A549 (cell line): Measurements from ENCODE around the gene PTPN5. TPM values are rescaled to one million over a fixed set of nuclear protein-coding genes. Genes with fewer than 3 reads are reported as not detected.

Experiments used
- ATAC-seq, 2 experiments: fragments of 200-7000 bp in 1 of 2; fragments of >200 bp in 1 of 2; cut with Nextera tagmentation in 1 of 2; cut with Tn5 transposase in 1 of 2; 3 replicates each; pipeline versions ENCODE4 v1.8.0 to v1.9.1; 2018 to 2020; ENCODE audit warnings: mild to moderate bottlenecking in 1 of 2, moderate library complexity in 1 of 2
- CTCF ChIA-PET: fragments of 300-600 bp; sonication (Branson Sonifier 250); formaldehyde crosslinking; extraction: SDS; loops from one replicate; lab custom pipeline; 2021; ENCODE audit warnings: antibody characterized with exemption, inconsistent platforms; lab: Yijun Ruan, JAX
- POLR2A ChIA-PET: fragments of 350-600 bp; formaldehyde crosslinking; extraction: SDS; loops from one replicate; lab custom pipeline; 2021; ENCODE audit warnings: antibody characterized with exemption, inconsistent platforms; lab: Yijun Ruan, JAX
- DNase-seq, 2 experiments: peaks; one replicate each; pipeline versions ENCODE4 v3.0.0 to v3.0.0-alpha.2; 2011 to 2016; ENCODE audit warnings: low read depth in 1 of 2, low spot score in 1 of 2
- FAIRE-seq: peaks from 2 replicates; lab custom pipeline; 2011; peaks lifted over from hg19 to GRCh38; lab: Jason Lieb, UNC
- H3K27ac ChIP-seq, 2 experiments: fragments of >200 bp; sonication (Bioruptor Twin); formaldehyde crosslinking; 3 replicates each; pipeline ENCODE4 v1.5.1; 2016 to 2017
- H3K4me1 ChIP-seq: fragments of >200 bp; sonication (Bioruptor Twin); formaldehyde crosslinking; 3 replicates; pipeline ENCODE4 v1.6.1; 2016
- H3K4me2 ChIP-seq: fragments of >200 bp; sonication (Bioruptor Twin); formaldehyde crosslinking; 3 replicates; pipeline ENCODE4 v1.6.1; 2016
- H3K4me3 ChIP-seq: fragments of >200 bp; sonication (Bioruptor Twin); formaldehyde crosslinking; 3 replicates; pipeline ENCODE4 v1.5.1; 2016
- H3K9me3 ChIP-seq: fragments of >200 bp; sonication (Bioruptor Twin); formaldehyde crosslinking; 3 replicates; pipeline ENCODE4 v1.6.1; 2016
- CHD4 ChIP-seq: fragments of 200-600 bp; sonication (generic); IDR thresholded peaks from 2 replicates; pipeline ENCODE4 v1.6.1; 2016; ENCODE audit warnings: antibody characterized with exemption, mild to moderate bottlenecking, borderline replicate concordance
- CTCF ChIP-seq: fragments of >200 bp; sonication (Bioruptor Twin); formaldehyde crosslinking; IDR thresholded peaks from 3 replicates; pipeline ENCODE4 v1.5.1; 2016
- EHF ChIP-seq: fragments of 250-450 bp; sonication (Bioruptor Pico); IDR thresholded peaks from 2 replicates; pipeline ENCODE4 v1.5.0; 2020; ENCODE audit warnings: mild to moderate bottlenecking
- ESRRA ChIP-seq: fragments of 150-350 bp; IDR thresholded peaks from 2 replicates; pipeline ENCODE4 v1.6.1; 2014; ENCODE audit warnings: mild to moderate bottlenecking, low read length, borderline replicate concordance
- FOSB ChIP-seq: fragments of 250-450 bp; sonication (Bioruptor Pico); IDR thresholded peaks from 2 replicates; pipeline ENCODE4 v1.5.0; 2020; ENCODE audit warnings: mild to moderate bottlenecking, moderate library complexity
- HDAC2 ChIP-seq: fragments of 200-600 bp; sonication (generic); IDR thresholded peaks from 2 replicates; pipeline ENCODE4 v1.6.1; 2016
- HMGXB4 ChIP-seq: fragments of 250-450 bp; sonication (Bioruptor Pico); IDR thresholded peaks from 2 replicates; pipeline ENCODE4 v1.5.0; 2021; ENCODE audit warnings: mild to moderate bottlenecking, moderate library complexity, borderline replicate concordance
- HOXA7 ChIP-seq: fragments of 250-450 bp; sonication (Bioruptor Pico); IDR thresholded peaks from 2 replicates; pipeline ENCODE4 v1.5.0; 2020; ENCODE audit warnings: mild to moderate bottlenecking, moderate library complexity
- HOXB5 ChIP-seq: fragments of 250-450 bp; sonication (Bioruptor Pico); IDR thresholded peaks from 2 replicates; pipeline ENCODE4 v1.5.0; 2020; ENCODE audit warnings: mild to moderate bottlenecking, moderate library complexity
- JUNB ChIP-seq: fragments of >200 bp; sonication (Bioruptor Twin); formaldehyde crosslinking; IDR thresholded peaks from 2 replicates; pipeline ENCODE4 v1.6.1; 2016
- KDM1A ChIP-seq: fragments of 200-600 bp; sonication (generic); IDR thresholded peaks from 2 replicates; pipeline ENCODE4 v1.6.1; 2016; ENCODE audit warnings: low read depth, mild to moderate bottlenecking
- KDM5A ChIP-seq: fragments of 200-600 bp; sonication (generic); IDR thresholded peaks from 2 replicates; pipeline ENCODE4 v1.6.1; 2016; ENCODE audit warnings: antibody characterized with exemption, mild to moderate bottlenecking
- MYC ChIP-seq: IDR thresholded peaks from 2 replicates; pipeline ENCODE4 v1.6.1; 2012; ENCODE audit warnings: mild to moderate bottlenecking, inconsistent platforms, low read length, improper control_type of control experiment, borderline replicate concordance
- NR3C1 ChIP-seq: fragments of >200 bp; sonication (Bioruptor Twin); formaldehyde crosslinking; IDR thresholded peaks from 3 replicates; pipeline ENCODE4 v1.6.1; 2017
- RAD21 ChIP-seq, 2 experiments: fragments of >200 bp in 1 of 2; sonication (Bioruptor Twin) in 1 of 2; formaldehyde crosslinking in 1 of 2; IDR thresholded peaks in 1 of 2; conservative IDR thresholded peaks in 1 of 2; 2 replicates in 1 of 2; 3 replicates in 1 of 2; pipeline ENCODE4 v1.6.1; 2012 to 2018; ENCODE audit warnings: inconsistent platforms in 1 of 2
- RFX5 ChIP-seq: fragments of 450-650 bp; IDR thresholded peaks from 2 replicates; pipeline ENCODE4 v1.7.1; 2014; ENCODE audit warnings: antibody characterized with exemption, mild to moderate bottlenecking, moderate library complexity
- RNF2 ChIP-seq: fragments of 200-600 bp; sonication (generic); IDR thresholded peaks from 2 replicates; pipeline ENCODE4 v1.6.1; 2016; ENCODE audit warnings: low read depth, mild to moderate bottlenecking, antibody characterized with exemption, moderate library complexity, borderline replicate concordance
- TFCP2L1 ChIP-seq: fragments of 250-450 bp; sonication (Bioruptor Pico); IDR thresholded peaks from 2 replicates; pipeline ENCODE4 v1.5.0; 2021; ENCODE audit warnings: mild to moderate bottlenecking
- ZC3H11A ChIP-seq: fragments of 450-650 bp; IDR thresholded peaks from 2 replicates; pipeline ENCODE4 v1.6.1; 2014; ENCODE audit warnings: antibody characterized with exemption, mild to moderate bottlenecking
- ZNF302 ChIP-seq: fragments of 250-450 bp; sonication (Bioruptor Pico); IDR thresholded peaks from 2 replicates; pipeline ENCODE4 v1.9.0; 2021; ENCODE audit warnings: inconsistent platforms, mild to moderate bottlenecking, moderate library complexity
- WGBS: methylation state at CpG from one replicate; pipeline ENCODE4 v1.1.6; 2017; ENCODE audit errors: missing lambda C conversion rate; 5-methylcytosine and 5-hydroxymethylcytosine counted together
- polyA plus RNA-seq, 4 experiments: library from polyadenylated mRNA; depleted of rRNA in 3 of 4; stranded (reverse); fragments of >200 nt; fragmentation: RNase III in 1 of 4; extraction: RNeasy Plus Mini Kit Qiagen cat#74134 plus additional on column Dnase treatment in 1 of 4; gene quantifications; 2 replicates in 3 of 4; 3 replicates in 1 of 4; pipeline ENCODE4 v1.2.3, GENCODE V29; 2011 to 2017
- TF ChIP-seq, protein P1 (sequence below): fragments of >200 bp; sonication (Bioruptor Twin); formaldehyde crosslinking; IDR thresholded peaks from 3 replicates; pipeline ENCODE4 v1.6.1; 2016
- TF ChIP-seq, protein P2 (sequence below): fragments of 150-350 bp; IDR thresholded peaks from 2 replicates; pipeline ENCODE4 v1.6.1; 2014; ENCODE audit warnings: low read depth, mild to moderate bottlenecking, low read length
- TF ChIP-seq, protein P3 (sequence below): IDR thresholded peaks from 2 replicates; pipeline ENCODE4 v1.6.1; 2012
- TF ChIP-seq, protein P4 (sequence below): fragments of 450-650 bp; IDR thresholded peaks from 2 replicates; pipeline ENCODE4 v1.6.1; 2014; ENCODE audit warnings: antibody characterized with exemption

The PTPN5 gene
- polyA plus RNA-seq, 2 of the 4 experiments (the other 2 are of a cell fraction) = 0.04 TPM; not detected in 1

GRCh38 chr11:18700872-18701271 lies 90.7 kb downstream of the PTPN5 start:
- no peak for FAIRE-seq
- no peak for DNase-seq
- H3K9me3 ChIP-seq = no peaks in the 10 kb centered on the region
- no peak overlapping the region for H3K4me3 ChIP-seq
- no peaks in the 10 kb centered on the region for H3K4me1 ChIP-seq
- TF ChIP-seq NR3C1 (no peak), RNF2 (no peak), ESRRA (no peak), HOXB5 (no peak), ZNF302 (CRISPR knock-in tag) (no peak)
- POLR2A ChIA-PET = no interaction called here
- 84% methylated on average over 7 of the region's 7 CpGs for WGBS
- H3K27ac ChIP-seq = no peak overlapping the region
- ATAC-seq = no peak
- H3K4me2 ChIP-seq = no peak overlapping the region
- CTCF ChIA-PET = no interaction called here

DNA sequence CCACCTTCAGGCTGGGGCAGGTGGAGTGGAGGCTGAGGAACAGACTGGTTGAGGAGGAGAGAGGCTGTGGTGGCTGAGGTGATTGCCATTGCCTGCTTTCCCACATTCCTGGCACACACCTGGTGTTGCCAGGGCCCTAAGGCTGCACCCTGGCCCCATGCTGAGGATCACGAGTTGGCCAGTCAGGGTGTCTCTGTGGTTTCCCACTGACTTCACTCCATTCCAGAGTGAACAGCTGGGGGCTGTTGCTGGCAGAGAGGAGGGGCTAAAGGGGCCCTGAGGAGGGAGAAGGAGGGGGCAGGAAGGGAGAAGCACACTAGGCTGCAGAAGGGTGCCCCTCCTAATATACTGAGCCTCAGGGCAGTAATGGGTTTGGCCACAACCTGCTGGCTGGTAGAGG lies 91.2 kb downstream of the PTPN5 start:
- no peaks in the 10 kb centered on the region for H3K9me3 ChIP-seq
- no peak for FAIRE-seq
- no peak for ATAC-seq
- POLR2A ChIA-PET = no interaction called here
- TF ChIP-seq, protein P1, sequence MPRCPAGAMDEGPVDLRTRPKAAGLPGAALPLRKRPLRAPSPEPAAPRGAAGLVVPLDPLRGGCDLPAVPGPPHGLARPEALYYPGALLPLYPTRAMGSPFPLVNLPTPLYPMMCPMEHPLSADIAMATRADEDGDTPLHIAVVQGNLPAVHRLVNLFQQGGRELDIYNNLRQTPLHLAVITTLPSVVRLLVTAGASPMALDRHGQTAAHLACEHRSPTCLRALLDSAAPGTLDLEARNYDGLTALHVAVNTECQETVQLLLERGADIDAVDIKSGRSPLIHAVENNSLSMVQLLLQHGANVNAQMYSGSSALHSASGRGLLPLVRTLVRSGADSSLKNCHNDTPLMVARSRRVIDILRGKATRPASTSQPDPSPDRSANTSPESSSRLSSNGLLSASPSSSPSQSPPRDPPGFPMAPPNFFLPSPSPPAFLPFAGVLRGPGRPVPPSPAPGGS = no peak
- TF ChIP-seq KDM5A (no peak), HDAC2 (no peak), KDM1A (no peak), HOXA7 (CRISPR knock-in tag) (no peak), TFCP2L1 (CRISPR knock-in tag) (no peak)
- TF ChIP-seq, all 56 proteins: peak for 0
- no peak for DNase-seq
- 11% methylated on average over 1 of the region's 1 CpG for WGBS
- H3K4me2 ChIP-seq = no peak overlapping the region
- H3K4me1 ChIP-seq = no peaks in the 10 kb centered on the region
- H3K4me3 ChIP-seq = no peak overlapping the region
- CTCF ChIA-PET = no interaction called here
- no peak overlapping the region for H3K27ac ChIP-seq

DNA sequence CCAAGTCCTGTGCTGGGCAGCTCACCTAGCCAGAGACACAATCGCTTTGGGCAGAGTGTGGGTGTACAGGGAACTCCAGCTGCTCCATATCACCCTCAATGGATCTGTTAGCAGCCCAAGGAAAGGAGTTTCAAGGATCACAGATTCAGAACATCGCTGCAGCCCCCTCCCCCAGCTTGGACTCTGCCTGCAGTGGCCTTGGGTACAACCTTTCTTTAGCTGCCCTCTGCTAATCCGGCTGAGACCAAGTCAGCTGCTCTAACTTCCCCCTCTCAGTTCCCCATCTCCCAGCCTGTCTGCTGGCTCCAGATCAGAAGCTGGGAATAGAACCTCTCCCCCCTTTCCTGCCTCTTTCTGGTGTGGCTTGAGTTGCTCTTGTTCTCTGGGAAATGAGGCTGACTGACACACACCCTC lies 91.7 kb downstream of the PTPN5 start:
- TF ChIP-seq CTCF (no peak), TFCP2L1 (CRISPR knock-in tag) (no peak), JUNB (no peak), CHD4 (no peak), RAD21 (conservative IDR thresholded peaks at IDR 0.05 in 1 of 2, IDR thresholded peaks at IDR 0.05 in 1 of 2) (no peak), MYC (no peak), HMGXB4 (CRISPR knock-in tag) (no peak), EHF (CRISPR knock-in tag) (no peak), FOSB (CRISPR knock-in tag) (no peak), HOXA7 (CRISPR knock-in tag) (no peak), NR3C1 (no peak), ZC3H11A (no peak), RFX5 (no peak)
- TF ChIP-seq, protein P2, sequence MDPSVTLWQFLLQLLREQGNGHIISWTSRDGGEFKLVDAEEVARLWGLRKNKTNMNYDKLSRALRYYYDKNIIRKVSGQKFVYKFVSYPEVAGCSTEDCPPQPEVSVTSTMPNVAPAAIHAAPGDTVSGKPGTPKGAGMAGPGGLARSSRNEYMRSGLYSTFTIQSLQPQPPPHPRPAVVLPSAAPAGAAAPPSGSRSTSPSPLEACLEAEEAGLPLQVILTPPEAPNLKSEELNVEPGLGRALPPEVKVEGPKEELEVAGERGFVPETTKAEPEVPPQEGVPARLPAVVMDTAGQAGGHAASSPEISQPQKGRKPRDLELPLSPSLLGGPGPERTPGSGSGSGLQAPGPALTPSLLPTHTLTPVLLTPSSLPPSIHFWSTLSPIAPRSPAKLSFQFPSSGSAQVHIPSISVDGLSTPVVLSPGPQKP = no peak
- TF ChIP-seq, protein P3, sequence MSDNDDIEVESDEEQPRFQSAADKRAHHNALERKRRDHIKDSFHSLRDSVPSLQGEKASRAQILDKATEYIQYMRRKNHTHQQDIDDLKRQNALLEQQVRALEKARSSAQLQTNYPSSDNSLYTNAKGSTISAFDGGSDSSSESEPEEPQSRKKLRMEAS = no peak
- TF ChIP-seq, protein P4, sequence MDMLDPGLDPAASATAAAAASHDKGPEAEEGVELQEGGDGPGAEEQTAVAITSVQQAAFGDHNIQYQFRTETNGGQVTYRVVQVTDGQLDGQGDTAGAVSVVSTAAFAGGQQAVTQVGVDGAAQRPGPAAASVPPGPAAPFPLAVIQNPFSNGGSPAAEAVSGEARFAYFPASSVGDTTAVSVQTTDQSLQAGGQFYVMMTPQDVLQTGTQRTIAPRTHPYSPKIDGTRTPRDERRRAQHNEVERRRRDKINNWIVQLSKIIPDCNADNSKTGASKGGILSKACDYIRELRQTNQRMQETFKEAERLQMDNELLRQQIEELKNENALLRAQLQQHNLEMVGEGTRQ = no peak
- TF ChIP-seq, all 56 proteins: peak for 0
- no peaks in the 10 kb centered on the region for H3K9me3 ChIP-seq
- no peak for DNase-seq
- WGBS = 47% methylated on average over 3 of the region's 3 CpGs
- ChIA-PET POLR2A (interaction anchor here (1.1 kb wide), 1 partner anchor 174 kb away, joined by 3 read pairs; no protein-coding TSS in a partner anchor), CTCF (interaction anchor here (2.2 kb wide), 1 partner anchor 65 kb away, joined by 7 read pairs; no protein-coding TSS in a partner anchor)
- FAIRE-seq = no peak
- no peak overlapping the region for H3K4me3 ChIP-seq
- no peak overlapping the region for H3K27ac ChIP-seq
- ATAC-seq = no peak
- H3K4me2 ChIP-seq = no peak overlapping the region
- H3K4me1 ChIP-seq = no peaks in the 10 kb centered on the region
